K562 (cell line): ENCODE results near the gene TXLNB. TPM values are rescaled to one million over a fixed set of nuclear protein-coding genes. Genes with fewer than 3 reads are reported as not detected.

Experiments used
- ATAC-seq: fragments of 200-7000 bp; cut with Tn5 transposase; 3 replicates; pipeline ENCODE4 v1.9.1; 2020; ENCODE audit warnings: moderate library complexity
- BruUV-seq: library from RNA; stranded (reverse); fragments of 400-500 nt; replicated peaks from 2 replicates; lab custom pipeline; 2021; lab: Mats Ljungman, UMichigan
- CTCF ChIA-PET: fragments of 300-600 bp; formaldehyde crosslinking; extraction: SDS; loops from one replicate; lab custom pipeline; 2021; ENCODE audit warnings: low intra/inter-chr PET ratio; lab: Yijun Ruan, JAX
- POLR2A ChIA-PET: fragments of 300-600, 350-650 bp; sonication (Branson Sonifier 250); formaldehyde crosslinking; extraction: SDS; loops from one replicate; lab custom pipeline; 2021; ENCODE audit warnings: antibody characterized with exemption, inconsistent platforms; lab: Yijun Ruan, JAX
- DNase-seq, 4 experiments: peaks; one replicate each; pipeline versions ENCODE4 v3.0.0 to v3.0.0-alpha.2; 2011 to 2018; ENCODE audit warnings: low spot score in 3 of 4, mixed read lengths in 3 of 4; ENCODE audit errors: extremely low read depth in 1 of 4
- FAIRE-seq: peaks from 2 replicates; lab custom pipeline; 2011; peaks lifted over from hg19 to GRCh38; lab: Jason Lieb, UNC
- H2AFZ ChIP-seq: 2 replicates; pipeline ENCODE4 v1.6.0; 2011; ENCODE audit warnings: low read depth, low read length, control low read depth, inconsistent platforms
- H3K27ac ChIP-seq: fragments of 200-600 bp; 3 replicates; pipeline ENCODE4 v1.8.0; 2011; ENCODE audit warnings: low read depth, mild to moderate bottlenecking, control low read depth, inconsistent platforms, low read length, moderate library complexity, mixed read lengths; ENCODE audit errors: extremely low read depth
- H3K27me3 ChIP-seq, 2 experiments: fragments of 300-600 bp in 1 of 2; 2 replicates in 1 of 2; 3 replicates in 1 of 2; pipeline versions ENCODE4 v1.6.0 to v1.8.0; 2011; ENCODE audit warnings: inconsistent platforms in 2 of 2, low read length in 2 of 2, mild to moderate bottlenecking in 1 of 2, mixed read lengths in 1 of 2, moderate library complexity in 1 of 2; ENCODE audit not compliant: control insufficient read depth in 2 of 2, insufficient read depth in 2 of 2
- H3K36me3 ChIP-seq: fragments of 300-600 bp; 3 replicates; pipeline ENCODE4 v1.8.0; 2011; ENCODE audit warnings: mild to moderate bottlenecking, low read length, inconsistent platforms; ENCODE audit not compliant: control insufficient read depth, insufficient read depth
- H3K4me1 ChIP-seq, 2 experiments: fragments of 200-600 bp in 1 of 2; replicated peaks in 1 of 2; 2 replicates in 1 of 2; 3 replicates in 1 of 2; pipeline versions ENCODE4 v1.5.1 to v1.8.0; 2011; ENCODE audit warnings: inconsistent platforms in 2 of 2, low read length in 2 of 2, mild to moderate bottlenecking in 1 of 2, mixed read lengths in 1 of 2, moderate library complexity in 1 of 2; ENCODE audit not compliant: control insufficient read depth in 2 of 2, insufficient read depth in 2 of 2
- H3K4me2 ChIP-seq: 2 replicates; pipeline ENCODE4 v1.6.1; 2011; ENCODE audit warnings: low read length, control low read depth, inconsistent platforms, mixed read lengths; ENCODE audit not compliant: insufficient read depth
- H3K4me3 ChIP-seq: fragments of 200-600 bp; sonication (generic), shearing (Covaris generic); 2 replicates; pipeline ENCODE4 v1.5.1; 2016; ENCODE audit warnings: control low read depth, inconsistent platforms
- H3K79me2 ChIP-seq: fragments of 200-600 bp; 3 replicates; pipeline ENCODE4 v1.8.0; 2011; ENCODE audit warnings: low read length, inconsistent platforms; ENCODE audit not compliant: control insufficient read depth, insufficient read depth
- H3K9ac ChIP-seq, 2 experiments: 2 replicates each; pipeline versions ENCODE4 v1.6.0 to v1.6.1; 2011; ENCODE audit warnings: low read depth in 2 of 2, low read length in 2 of 2, control low read depth in 1 of 2, inconsistent platforms in 1 of 2, mild to moderate bottlenecking in 1 of 2, mixed read lengths in 1 of 2; ENCODE audit not compliant: insufficient read depth in 1 of 2
- H3K9me1 ChIP-seq: one replicate; pipeline ENCODE4 v1.6.0; 2011; ENCODE audit warnings: inconsistent platforms, mild to moderate bottlenecking, low read length, moderate library complexity; ENCODE audit not compliant: control insufficient read depth, insufficient read depth
- H3K9me3 ChIP-seq: replicated peaks from 2 replicates; pipeline ENCODE4 v1.5.1; 2011; ENCODE audit warnings: low read depth, low read length, inconsistent platforms; ENCODE audit not compliant: control insufficient read depth, insufficient read depth
- H4K20me1 ChIP-seq: replicated peaks from 2 replicates; pipeline ENCODE4 v1.6.1; 2011; ENCODE audit warnings: low read length, inconsistent platforms, mixed read lengths; ENCODE audit not compliant: control insufficient read depth, insufficient read depth
- BRF1 ChIP-seq: IDR thresholded peaks from 3 replicates; pipeline ENCODE4 v1.6.1; 2011; ENCODE audit warnings: borderline replicate concordance, mild to moderate bottlenecking; ENCODE audit not compliant: insufficient read length; ENCODE audit errors: extremely low read depth
- FOXJ3 ChIP-seq: sonication (generic); formaldehyde crosslinking; IDR thresholded peaks from 2 replicates; pipeline ENCODE4 v1.4.0; 2020; ENCODE audit warnings: mild to moderate bottlenecking, missing genetic modification reagents
- GABPA ChIP-seq: fragments of 200-800 bp; sonication (Bioruptor generic); conservative IDR thresholded peaks from 2 replicates; pipeline ENCODE4 v1.6.1; 2016; ENCODE audit warnings: low read depth, missing genetic modification characterization, missing compliant biosample characterization
- MBD1 ChIP-seq: fragments of 250-450 bp; sonication (Bioruptor Pico); IDR thresholded peaks from 2 replicates; pipeline ENCODE4 v1.8.0; 2022; ENCODE audit warnings: inconsistent platforms
- ZBTB5 ChIP-seq: fragments of 450-650 bp; IDR thresholded peaks from 2 replicates; pipeline ENCODE4 v1.6.1; 2017; ENCODE audit warnings: antibody characterized with exemption
- ZFP36 ChIP-seq: fragments of 150-350 bp; IDR thresholded peaks from 2 replicates; pipeline ENCODE4 v1.6.1; 2018; ENCODE audit warnings: low read length, low read depth; ENCODE audit not compliant: partially characterized antibody
- ZNF212 ChIP-seq: fragments of 450-650 bp; formaldehyde crosslinking; IDR thresholded peaks from 2 replicates; pipeline ENCODE4 v1.4.0; 2020; ENCODE audit warnings: mild to moderate bottlenecking
- ZNF395 ChIP-seq: fragments of 200-800 bp; sonication (Bioruptor generic); IDR thresholded peaks from 2 replicates; pipeline ENCODE4 v1.6.1; 2017; ENCODE audit warnings: missing genetic modification characterization, missing compliant biosample characterization
- ZNF583 ChIP-seq: fragments of 250-450 bp; sonication (Bioruptor Pico); IDR thresholded peaks from 2 replicates; pipeline ENCODE4 v1.4.0; 2020
- WGBS: fragments of 100-300 bp; shearing (Covaris generic); methylation state at CpG from one replicate; pipeline ENCODE4 v1.1.6; 2016; ENCODE audit warnings: low coverage, mixed read lengths; ENCODE audit not compliant: insufficient coverage; ENCODE audit errors: missing lambda C conversion rate; 5-methylcytosine and 5-hydroxymethylcytosine counted together
- in situ Hi-C: fragments of 300-500 bp; cut with MboI; formaldehyde crosslinking; loops from 4 replicates; pipeline ENCODE4 v1.15.0; 2018; ENCODE audit warnings: inconsistent platforms, mixed read lengths
- intact Hi-C: fragments of 100-400 bp; cut with micrococcal nuclease; formaldehyde crosslinking; loops from 2 replicates; pipeline ENCODE4 v1.14.2; 2022
- polyA plus RNA-seq, 8 experiments: library from polyadenylated mRNA; depleted of rRNA in 4 of 8; stranded (reverse) in 5 of 8; unstranded in 3 of 8; fragments of >200 nt; fragmentation: Nextera tagmentation in 2 of 8; fragmentation: Illumina TruSeq in 1 of 8; extraction: Ambion mirVana in 2 of 8; extraction: Trizol in 1 of 8; gene quantifications; 2 replicates each; pipeline versions ENCODE4 v1.2.1 to v1.2.3, GENCODE V29; 2011 to 2014; ENCODE audit warnings: inconsistent platforms in 1 of 8, missing spikeins in 1 of 8
- total RNA-seq, 7 experiments: library from RNA; depleted of rRNA in 6 of 7; stranded (reverse); fragments of >200 nt in 6 of 7; fragmentation: Illumina TruSeq in 2 of 7; extraction: Trizol in 2 of 7; gene quantifications; 2 replicates each; pipeline versions ENCODE4 v1.2.1 to v1.2.3, GENCODE V29; 2011 to 2021; ENCODE audit warnings: low replicate concordance in 1 of 7

TXLNB gene
- total and polyA plus RNA-seq, 9 of the 15 experiments (the other 6 are each of a cell fraction or from before 2014, with no cell fraction given): not detected

- H3K27ac ChIP-seq: no peak overlapping the region
- no peak for FAIRE-seq
- 0% methylated on average over 1 of the region's 1 CpG for WGBS
- H3K27me3 ChIP-seq: peaks cover 6 to 16% of the 10 kb centered on the region in 2 experiments; a peak in 3 of 5 replicates
- H3K9me3 ChIP-seq: no peaks in the 10 kb centered on the region
- H4K20me1 ChIP-seq: no peaks in the 10 kb centered on the region
- no TSS peak for BruUV-seq
- no peak for ATAC-seq
- H3K4me2 ChIP-seq: no peak overlapping the region
- no peak overlapping the region for H3K9ac ChIP-seq
- in situ Hi-C loops: no loop called here
- no peak for TF ChIP-seq GABPA (tag)
- ChIA-PET CTCF (no interaction called here), POLR2A (interaction anchor here (1.2 to 1.6 kb wide), 3 partner anchors 11 to 20 kb away, joined by 3 to 5 read pairs (median 4); no protein-coding TSS in a partner anchor)
- no peaks in the 10 kb centered on the region for H3K79me2 ChIP-seq
- DNase-seq: no peak
- intact Hi-C loops: no loop called here
- H3K4me3 ChIP-seq: no peak overlapping the region
- no peaks in the 10 kb centered on the region for H3K36me3 ChIP-seq
- H3K9me1 ChIP-seq: no peaks in the 10 kb centered on the region
- no peak overlapping the region for H2AFZ ChIP-seq
- H3K4me1 ChIP-seq: peaks cover 0 to 6% of the 10 kb centered on the region in 2 experiments; a peak in 1 of 5 replicates
Measured at GRCh38 chr6:139324301-139324555, 32.4 kb upstream of the TXLNB start.

- Histone ChIP-seq H3K4me2 (peak overlapping the region; percentile 58), H3K27ac (no peak overlapping the region), H3K36me3 (no peaks in the 10 kb centered on the region), H2AFZ (peak overlapping the region; percentile 60), H4K20me1 (no peaks in the 10 kb centered on the region), H3K9me1 (no peaks in the 10 kb centered on the region), H3K4me3 (no peak overlapping the region), H3K4me1 (peaks cover 0 to 6% of the 10 kb centered on the region in 2 experiments; a peak in 1 of 5 replicates), H3K79me2 (no peaks in the 10 kb centered on the region), H3K27me3 (peaks cover 6 to 16% of the 10 kb centered on the region in 2 experiments; a peak in 3 of 5 replicates), H3K9me3 (no peaks in the 10 kb centered on the region), H3K9ac (no peak overlapping the region)
- no TSS peak for BruUV-seq
- FAIRE-seq (peak; percentile 67), ATAC-seq (peak; percentile 77), DNase-seq (peak in 2 of 4 experiments; percentile 35 to 46)
- in situ Hi-C loops: no loop called here
- intact Hi-C loops: no loop called here
- ChIA-PET POLR2A (interaction anchor here (1.2 to 1.6 kb wide), 3 partner anchors 11 to 19 kb away, joined by 3 to 5 read pairs (median 4); no protein-coding TSS in a partner anchor), CTCF (no interaction called here)
- 7% methylated on average over 21 of the region's 21 CpGs for WGBS
- TF ChIP-seq ZNF212: no peak
- TF ChIP-seq ZFP36: no peak
- TF ChIP-seq MBD1 (CRISPR knock-in tag): no peak
- TF ChIP-seq FOXJ3 (CRISPR knock-in tag): peak; percentile 79
- no peak for TF ChIP-seq ZBTB5
- TF ChIP-seq ZNF583: no peak
- no peak for TF ChIP-seq BRF1
- no peak for TF ChIP-seq ZNF395 (CRISPR knock-in tag)
Measured at GRCh38 chr6:139323511-139324300, 31.9 kb upstream of the TXLNB start.
